HFF-Myc (cell line): ENCODE measurements around the gene PPARD.

Source experiments
- DNase-seq: peaks from one replicate; pipeline ENCODE4 v3.0.0-alpha.2; 2011; ENCODE audit warnings: low read depth; ENCODE audit errors: extremely low read depth
- H3K4me3 ChIP-seq: replicated peaks from 2 replicates; pipeline ENCODE4 v1.5.1; 2011; ENCODE audit warnings: low read depth, mild to moderate bottlenecking, control low read depth, low read length
- CTCF ChIP-seq: IDR thresholded peaks from 2 replicates; pipeline ENCODE4 v1.5.1; 2012; ENCODE audit warnings: mild to moderate bottlenecking, low read depth, low read length, control low read depth; ENCODE audit errors: missing control alignments

PPARD gene

GRCh38 chr6:35419961-35420360, 77.6 kb downstream of the PPARD start:
- no peak overlapping the region for H3K4me3 ChIP-seq
- no peak for DNase-seq
- no peak for TF ChIP-seq CTCF

GRCh38 chr6:35425284-35425683, 82.9 kb downstream of the PPARD start:
- no peak for TF ChIP-seq CTCF
- peak; percentile 62 for DNase-seq
- H3K4me3 ChIP-seq = no peak overlapping the region

- H3K4me3 ChIP-seq = no peak overlapping the region
- no peak for TF ChIP-seq CTCF
- no peak for DNase-seq
Measured at GRCh38 chr6:35426074-35426473, 83.7 kb downstream of the PPARD start.

- no peak for TF ChIP-seq CTCF
- H3K4me3 ChIP-seq = no peak overlapping the region
- no peak for DNase-seq
Measured at GRCh38 chr6:35427435-35427834, 85.1 kb downstream of the PPARD start.

GRCh38 chr6:35427851-35428321, 85.5 kb downstream of the PPARD start:
- no peak for TF ChIP-seq CTCF
- no peak overlapping the region for H3K4me3 ChIP-seq
- DNase-seq = no peak

GRCh38 chr6:35428421-35429149, 86.2 kb downstream of the PPARD start:
- no peak overlapping the region for H3K4me3 ChIP-seq
- no peak for DNase-seq
- TF ChIP-seq CTCF = no peak

GRCh38 chr6:35429463-35429862, 87.1 kb downstream of the PPARD start:
- TF ChIP-seq CTCF = no peak
- no peak overlapping the region for H3K4me3 ChIP-seq
- DNase-seq = no peak
